GM19438 (cell line): ENCODE data around the gene IQSEC3.

Experiments used
- ATAC-seq: cut with Tn5 transposase; IDR thresholded peaks from one replicate; pipeline ENCODE4 v1.9.1; 2021; ENCODE audit warnings: low read depth; ENCODE audit not compliant: unreplicated experiment

Gene IQSEC3

DNA sequence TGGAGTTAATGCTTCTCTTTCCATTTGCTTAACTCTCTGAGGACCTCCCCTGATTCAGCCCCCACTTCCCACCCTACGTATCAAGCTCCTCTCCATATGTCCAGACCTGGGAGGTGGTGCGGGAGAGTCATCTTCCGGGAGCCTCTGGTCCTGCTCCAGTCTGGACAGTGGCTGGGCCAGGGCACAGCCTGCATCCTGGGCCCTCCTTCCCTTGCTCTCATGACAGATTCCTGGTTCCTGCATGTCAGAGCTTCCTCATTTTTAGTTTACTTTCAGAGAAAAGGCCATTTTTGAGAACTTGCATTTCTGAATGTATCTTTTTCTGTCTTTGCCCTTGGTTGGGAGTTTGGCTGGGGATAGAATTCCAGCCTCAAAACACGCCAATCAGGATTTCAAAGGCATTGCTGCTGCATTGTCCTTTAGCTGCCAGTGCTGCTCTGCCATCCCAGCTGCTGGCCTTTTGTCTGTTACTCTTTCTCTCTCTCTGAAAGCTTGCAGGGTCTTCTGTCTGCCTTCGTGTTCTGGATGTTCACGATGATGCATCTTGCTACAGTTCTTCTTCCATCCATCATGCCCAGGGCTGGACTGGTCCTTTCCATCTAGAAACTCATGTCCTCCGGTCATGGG, 92.7 kb downstream of the IQSEC3 start:
- no peak for ATAC-seq

GRCh38 chr12:160858-161257, 94.3 kb downstream of the IQSEC3 start:
- ATAC-seq: no peak

- no peak for ATAC-seq
These were observed 95.3 kb downstream of the IQSEC3 start for GRCh38 chr12:161823-162222.

DNA sequence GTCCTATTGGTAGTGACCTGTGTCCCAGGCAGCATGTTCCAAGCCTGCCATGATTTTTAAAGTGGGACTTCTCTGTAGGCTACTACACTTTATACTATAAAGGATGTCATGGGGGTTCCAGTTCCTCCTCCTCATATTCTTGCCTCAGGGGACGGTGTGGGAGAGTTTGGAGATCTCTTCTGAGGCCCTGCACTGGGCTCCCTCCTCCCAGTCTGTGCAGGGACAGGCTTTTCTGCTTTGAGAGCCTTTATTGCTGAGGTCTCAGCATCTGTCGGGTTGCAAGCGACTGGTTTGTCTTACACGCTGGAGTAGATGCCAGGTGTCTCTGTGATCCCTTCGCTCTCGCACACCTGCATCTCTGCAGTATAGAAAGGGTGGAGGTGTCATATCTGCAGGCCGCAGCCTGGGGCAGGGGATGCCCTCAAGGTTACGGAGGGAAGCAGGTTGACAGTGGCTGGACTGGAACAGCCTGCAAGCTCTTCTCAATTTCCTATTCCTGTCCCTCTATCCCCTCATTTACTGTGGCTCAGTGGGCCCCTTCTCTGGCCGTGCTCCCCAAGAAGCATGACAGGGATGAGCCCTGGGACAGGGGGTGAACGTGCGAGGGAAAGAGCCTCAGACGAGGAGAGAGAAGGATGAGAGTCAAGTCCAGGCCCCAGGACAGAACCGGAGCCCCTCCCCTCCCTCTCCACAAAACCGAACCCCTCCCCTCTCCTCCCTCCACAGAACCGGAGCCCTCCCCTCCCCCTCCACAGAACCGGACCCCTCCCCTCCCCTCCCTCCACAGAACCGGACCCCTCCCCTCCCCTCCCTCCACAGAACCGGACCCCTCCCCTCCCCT, 96.1 kb downstream of the IQSEC3 start:
- ATAC-seq: no peak

- ATAC-seq: no peak
These were observed 96.9 kb downstream of the IQSEC3 start for GRCh38 chr12:163406-163986.

DNA sequence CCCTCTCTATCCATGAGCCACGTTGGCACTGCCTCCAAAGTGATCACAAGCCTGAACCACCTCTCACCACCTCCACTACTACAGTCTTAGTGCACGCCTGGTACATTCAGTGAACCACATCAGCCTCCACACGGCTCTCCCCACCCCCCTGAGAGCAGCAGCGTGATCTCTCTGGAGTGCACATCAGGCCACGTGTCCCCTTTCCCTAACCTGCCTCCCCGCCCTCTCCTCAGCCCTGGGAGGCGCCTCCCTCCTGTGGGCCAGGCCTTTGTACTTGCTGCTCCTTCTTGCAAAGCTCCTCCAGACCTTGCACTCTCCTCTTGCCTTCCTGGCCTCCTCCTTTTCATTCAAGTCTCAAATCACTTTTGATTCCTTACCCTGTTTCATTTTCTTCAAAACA, 97.6 kb downstream of the IQSEC3 start:
- ATAC-seq: no peak

GRCh38 chr12:165862-166368, 99.3 kb downstream of the IQSEC3 start:
- no peak for ATAC-seq

DNA sequence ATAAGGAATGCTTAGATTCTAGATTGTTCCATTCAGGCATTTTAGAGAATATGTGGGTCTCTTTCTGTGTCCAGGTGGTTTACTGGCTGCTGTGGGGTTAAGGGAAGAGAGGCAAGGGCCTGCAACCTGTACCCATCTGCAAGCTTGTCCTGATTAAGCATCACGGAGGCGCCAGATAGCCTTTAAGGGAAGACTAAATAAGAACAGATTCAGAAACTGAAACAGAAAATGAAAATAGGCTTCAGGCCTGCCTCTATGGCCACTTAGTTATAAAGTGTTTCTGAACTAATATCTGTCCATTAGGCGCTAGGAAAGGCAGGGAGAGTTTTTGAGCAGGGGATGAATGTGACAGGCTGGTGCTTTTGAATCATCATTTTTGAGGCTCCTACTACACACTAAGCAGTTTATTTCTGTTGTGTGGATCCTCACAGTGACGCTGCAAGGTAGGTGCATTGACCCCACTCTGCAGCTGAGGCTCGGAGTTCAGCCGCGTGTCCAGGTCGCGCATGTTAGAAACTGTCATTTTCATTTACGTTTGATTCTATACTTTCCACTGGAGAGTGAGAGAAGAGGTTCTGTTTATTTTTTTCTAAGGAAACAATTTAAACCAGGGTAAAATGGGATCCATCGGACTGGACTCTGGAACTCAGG, 100.0 kb downstream of the IQSEC3 start:
- ATAC-seq: no peak

- no peak for ATAC-seq
These were observed 101.5 kb downstream of the IQSEC3 start for GRCh38 chr12:167959-168600.

- no peak for ATAC-seq
These were observed 102.4 kb downstream of the IQSEC3 start for GRCh38 chr12:168763-169525.

- ATAC-seq: no peak
These were observed 103.2 kb downstream of the IQSEC3 start for GRCh38 chr12:169528-170370.

- no peak for ATAC-seq
These were observed 104.0 kb downstream of the IQSEC3 start for GRCh38 chr12:170371-171225.

DNA sequence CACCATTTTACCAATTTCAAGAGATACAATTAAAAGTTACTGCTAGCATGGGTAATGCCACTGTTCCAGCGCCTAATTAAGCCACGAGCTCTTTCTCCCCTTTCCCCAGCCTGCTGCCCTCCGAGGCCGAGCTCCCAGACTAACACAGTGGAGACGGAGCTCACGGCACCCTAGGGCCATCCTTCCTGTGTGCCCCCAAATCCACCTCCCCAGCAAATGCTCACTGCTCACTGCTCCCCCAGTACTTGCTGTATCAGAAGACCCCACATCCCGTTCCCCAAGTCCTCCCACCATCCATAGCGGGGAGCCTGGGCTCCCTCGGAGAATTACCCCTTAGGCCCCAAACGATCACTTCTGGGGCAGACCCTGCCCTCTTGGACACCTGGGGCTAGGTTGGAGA, 104.7 kb downstream of the IQSEC3 start:
- no peak for ATAC-seq

GRCh38 chr12:171743-172676, 105.4 kb downstream of the IQSEC3 start:
- no peak for ATAC-seq

DNA sequence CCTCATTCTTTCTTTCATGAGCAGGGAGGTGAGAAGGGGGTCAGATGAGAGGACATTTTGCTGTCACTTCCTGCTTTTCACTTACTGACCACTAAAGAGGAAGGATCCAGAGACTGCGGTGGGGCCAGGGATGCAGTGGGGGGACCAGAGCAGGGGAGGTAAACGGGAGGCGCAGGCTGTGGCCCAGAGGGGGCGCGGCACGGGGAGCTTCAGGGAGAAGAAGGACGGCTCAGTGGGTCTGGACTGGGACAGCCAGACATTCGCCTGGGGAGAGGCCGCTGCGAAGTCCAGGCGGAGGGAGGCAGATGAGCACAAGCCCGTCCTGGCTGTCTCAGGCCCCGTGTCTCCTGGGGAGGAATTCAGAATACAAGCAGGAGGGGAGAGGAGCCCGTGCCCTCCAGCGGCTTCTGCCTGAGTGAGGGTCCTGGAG, 106.2 kb downstream of the IQSEC3 start:
- ATAC-seq: no peak

DNA sequence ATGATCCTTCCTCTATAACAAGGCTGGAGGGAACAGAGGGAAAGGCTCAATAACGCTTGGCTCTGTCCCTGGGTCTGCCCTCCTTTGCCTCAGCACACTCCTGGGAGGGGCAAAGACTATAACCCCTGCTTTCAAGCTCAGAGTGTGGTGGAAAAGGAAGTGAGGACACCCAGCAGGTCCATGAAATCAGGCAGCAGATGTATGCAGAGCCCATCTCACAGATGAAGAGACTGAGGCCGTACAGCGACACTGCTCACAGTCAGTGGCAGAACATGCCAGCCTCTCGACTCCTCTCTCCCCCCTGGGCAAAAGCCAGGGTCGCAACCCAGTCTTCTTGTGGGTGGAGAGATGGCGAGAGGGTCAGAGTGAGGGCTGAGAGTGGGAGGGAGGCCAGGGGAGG, 107.6 kb downstream of the IQSEC3 start:
- ATAC-seq: no peak

DNA sequence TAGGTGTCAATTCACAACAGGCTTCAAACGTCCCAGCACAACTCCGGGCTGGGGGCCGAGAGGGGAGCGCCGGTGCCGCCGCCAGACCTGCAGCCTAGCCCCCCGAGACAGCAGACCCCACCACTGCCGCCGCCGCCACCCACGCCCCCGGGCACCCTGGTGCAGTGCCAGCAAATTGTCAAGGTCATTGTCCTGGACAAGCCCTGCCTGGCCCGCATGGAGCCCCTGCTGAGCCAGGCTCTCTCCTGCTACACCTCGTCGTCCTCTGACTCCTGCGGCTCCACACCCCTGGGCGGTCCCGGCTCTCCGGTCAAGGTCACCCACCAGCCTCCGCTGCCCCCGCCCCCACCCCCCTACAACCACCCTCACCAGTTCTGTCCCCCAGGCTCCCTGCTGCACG, 108.0 kb downstream of the IQSEC3 start:
- ATAC-seq: no peak
